Measurements from ENCODE around the gene CD37. TPM values are rescaled to one million over a fixed set of nuclear protein-coding genes. Genes with fewer than 3 reads are reported as not detected.

Gene CD37
- total RNA-seq, 2 donors from 2014 or later: 125 to 168 TPM

GRCh38 chr19:49348305-49349189, 13.3 kb downstream of the CD37 start:
- peak overlapping the region; percentile 41 for H3K27ac Mint-ChIP-seq
- peaks cover 3% of the 10 kb centered on the region for H3K27me3 Mint-ChIP-seq
- no peak overlapping the region for H3K4me3 Mint-ChIP-seq
- no peaks in the 10 kb centered on the region for H3K36me3 Mint-ChIP-seq (ENCODE audit: low read depth)
- ATAC-seq (replicated peaks): no peak
- H3K9me3 Mint-ChIP-seq: no peaks in the 10 kb centered on the region
- H3K4me1 Mint-ChIP-seq: peaks cover 4% of the 10 kb centered on the region

GRCh38 chr19:49349567-49349966, 14.4 kb downstream of the CD37 start:
- no peak for ATAC-seq (replicated peaks)
- peaks cover 4% of the 10 kb centered on the region for H3K27me3 Mint-ChIP-seq
- no peak overlapping the region for H3K4me3 Mint-ChIP-seq
- no peaks in the 10 kb centered on the region for H3K36me3 Mint-ChIP-seq (ENCODE audit: low read depth)
- H3K27ac Mint-ChIP-seq: no peak overlapping the region
- no peaks in the 10 kb centered on the region for H3K9me3 Mint-ChIP-seq
- peaks cover 4% of the 10 kb centered on the region for H3K4me1 Mint-ChIP-seq

GRCh38 chr19:49355909-49356353, 20.7 kb downstream of the CD37 start:
- ATAC-seq (replicated peaks): no peak
- peak overlapping the region; percentile 21 for H3K27ac Mint-ChIP-seq
- H3K27me3 Mint-ChIP-seq: peaks cover 19% of the 10 kb centered on the region
- peak overlapping the region; percentile 31 for H3K4me3 Mint-ChIP-seq
- H3K4me1 Mint-ChIP-seq: peaks cover 10% of the 10 kb centered on the region
- H3K9me3 Mint-ChIP-seq: no peaks in the 10 kb centered on the region
- no peaks in the 10 kb centered on the region for H3K36me3 Mint-ChIP-seq (ENCODE audit: low read depth)

- no peaks in the 10 kb centered on the region for H3K9me3 Mint-ChIP-seq
- ATAC-seq (replicated peaks): no peak
- no peaks in the 10 kb centered on the region for H3K36me3 Mint-ChIP-seq (ENCODE audit: low read depth)
- H3K4me3 Mint-ChIP-seq: no peak overlapping the region
- H3K4me1 Mint-ChIP-seq: peaks cover 10% of the 10 kb centered on the region
- H3K27ac Mint-ChIP-seq: peak overlapping the region; percentile 21
- peaks cover 23% of the 10 kb centered on the region for H3K27me3 Mint-ChIP-seq
These were observed 21.2 kb downstream of the CD37 start for GRCh38 chr19:49356382-49356781.

GRCh38 chr19:49357186-49357585, 22.0 kb downstream of the CD37 start:
- no peak for ATAC-seq (replicated peaks)
- H3K4me1 Mint-ChIP-seq: peaks cover 10% of the 10 kb centered on the region
- H3K27me3 Mint-ChIP-seq: peaks cover 29% of the 10 kb centered on the region
- H3K36me3 Mint-ChIP-seq (ENCODE audit: low read depth): no peaks in the 10 kb centered on the region
- H3K9me3 Mint-ChIP-seq: no peaks in the 10 kb centered on the region
- H3K4me3 Mint-ChIP-seq: no peak overlapping the region
- no peak overlapping the region for H3K27ac Mint-ChIP-seq

GRCh38 chr19:49359851-49360820, 24.9 kb downstream of the CD37 start:
- Mint-ChIP-seq H3K27me3 (peaks cover 33% of the 10 kb centered on the region), H3K4me1 (peaks cover 10% of the 10 kb centered on the region), H3K36me3 (ENCODE audit: low read depth) (no peaks in the 10 kb centered on the region), H3K4me3 (no peak overlapping the region), H3K27ac (no peak overlapping the region), H3K9me3 (no peaks in the 10 kb centered on the region)
- no peak for ATAC-seq (replicated peaks)

- peaks cover 29% of the 10 kb centered on the region for H3K27me3 Mint-ChIP-seq
- no peak for ATAC-seq (replicated peaks)
- no peak overlapping the region for H3K4me3 Mint-ChIP-seq
- no peaks in the 10 kb centered on the region for H3K4me1 Mint-ChIP-seq
- H3K9me3 Mint-ChIP-seq: no peaks in the 10 kb centered on the region
- H3K36me3 Mint-ChIP-seq (ENCODE audit: low read depth): no peaks in the 10 kb centered on the region
- no peak overlapping the region for H3K27ac Mint-ChIP-seq
These were observed 26.3 kb downstream of the CD37 start for GRCh38 chr19:49361438-49362047.

- H3K27me3 Mint-ChIP-seq: peaks cover 25% of the 10 kb centered on the region
These were observed 27.1 kb downstream of the CD37 start, which contains the start of gene TEAD2 for GRCh38 chr19:49362048-49362928. TEAD2 (minus strand) TSS chr19:49362416; CDS start chr19:49360075, 2,341 bp downstream.

GRCh38 chr19:49362929-49363267, 27.7 kb downstream of the CD37 start:
- peaks cover 25% of the 10 kb centered on the region for H3K27me3 Mint-ChIP-seq
- H3K36me3 Mint-ChIP-seq (ENCODE audit: low read depth): no peaks in the 10 kb centered on the region
- no peaks in the 10 kb centered on the region for H3K9me3 Mint-ChIP-seq
- H3K27ac Mint-ChIP-seq: no peak overlapping the region
- no peaks in the 10 kb centered on the region for H3K4me1 Mint-ChIP-seq
- no peak overlapping the region for H3K4me3 Mint-ChIP-seq
- ATAC-seq (replicated peaks): no peak

More at GRCh38 chr19:49362048-49362928, 27.1 kb downstream of the CD37 start, which contains the start of gene TEAD2:
- H3K4me1 Mint-ChIP-seq: no peaks in the 10 kb centered on the region
- H3K27ac Mint-ChIP-seq: no peak within 1 kb of the TSS
- ATAC-seq (replicated peaks): no peak
- H3K4me3 Mint-ChIP-seq: no peak within 1 kb of the TSS
- H3K36me3 Mint-ChIP-seq (ENCODE audit: low read depth): no peaks in the 10 kb centered on the region
- H3K9me3 Mint-ChIP-seq: no peaks in the 10 kb centered on the region

- no peaks in the 10 kb centered on the region for H3K4me1 Mint-ChIP-seq
- no peaks in the 10 kb centered on the region for H3K9me3 Mint-ChIP-seq
- peak; percentile 90 for ATAC-seq (replicated peaks)
- H3K27me3 Mint-ChIP-seq: peaks cover 25% of the 10 kb centered on the region
- H3K27ac Mint-ChIP-seq: no peak within 1 kb of the TSS
- H3K4me3 Mint-ChIP-seq: no peak within 1 kb of the TSS
- no peaks in the 10 kb centered on the region for H3K36me3 Mint-ChIP-seq (ENCODE audit: low read depth)
These were observed 28.3 kb downstream of the CD37 start, which contains the start of gene DKKL1 for GRCh38 chr19:49363268-49364082. DKKL1 (plus strand) TSS chr19:49363877; CDS start chr19:49363999, 122 bp downstream.

- ATAC-seq (replicated peaks): no peak
- H3K36me3 Mint-ChIP-seq (ENCODE audit: low read depth): no peaks in the 10 kb centered on the region
- H3K4me1 Mint-ChIP-seq: no peaks in the 10 kb centered on the region
- no peaks in the 10 kb centered on the region for H3K9me3 Mint-ChIP-seq
- H3K4me3 Mint-ChIP-seq: no peak overlapping the region
- peaks cover 25% of the 10 kb centered on the region for H3K27me3 Mint-ChIP-seq
- H3K27ac Mint-ChIP-seq: no peak overlapping the region
These were observed 29.0 kb downstream of the CD37 start for GRCh38 chr19:49364083-49364737.

- no peaks in the 10 kb centered on the region for H3K36me3 Mint-ChIP-seq (ENCODE audit: low read depth)
- no peaks in the 10 kb centered on the region for H3K9me3 Mint-ChIP-seq
- no peaks in the 10 kb centered on the region for H3K4me1 Mint-ChIP-seq
- no peak overlapping the region for H3K27ac Mint-ChIP-seq
- no peak overlapping the region for H3K4me3 Mint-ChIP-seq
- peaks cover 18% of the 10 kb centered on the region for H3K27me3 Mint-ChIP-seq
- ATAC-seq (replicated peaks): no peak
These were observed 30.9 kb downstream of the CD37 start for GRCh38 chr19:49366110-49366509.
